IPS-20b (cell line): ENCODE measurements around the gene TTLL5.

Source experiments
- H3K27ac ChIP-seq: one replicate; pipeline ENCODE4 v1.5.1; 2013; ENCODE audit warnings: low read length
- H3K27me3 ChIP-seq: 2 replicates; pipeline ENCODE4 v1.6.1; 2013; ENCODE audit warnings: mild to moderate bottlenecking, low read length, inconsistent platforms; ENCODE audit not compliant: insufficient read depth
- H3K36me3 ChIP-seq: 2 replicates; pipeline ENCODE4 v1.6.1; 2013; ENCODE audit warnings: low read depth, mild to moderate bottlenecking, inconsistent platforms, low read length, moderate library complexity; ENCODE audit not compliant: insufficient read depth
- H3K4me1 ChIP-seq: 2 replicates; pipeline ENCODE4 v1.6.1; 2013; ENCODE audit warnings: mild to moderate bottlenecking, control low read depth, inconsistent platforms, low read length, moderate library complexity; ENCODE audit not compliant: insufficient read depth
- H3K4me3 ChIP-seq: 2 replicates; pipeline ENCODE4 v1.5.1; 2013; ENCODE audit warnings: mild to moderate bottlenecking, low read length, inconsistent platforms
- H3K9ac ChIP-seq: 2 replicates; pipeline ENCODE4 v1.6.1; 2013; ENCODE audit warnings: low read depth, mild to moderate bottlenecking, inconsistent platforms, low read length, moderate library complexity
- H3K9me3 ChIP-seq: 2 replicates; pipeline ENCODE4 v1.6.1; 2013; ENCODE audit warnings: mild to moderate bottlenecking, low read depth, low read length, inconsistent platforms; ENCODE audit not compliant: insufficient read depth

TTLL5 gene

DNA sequence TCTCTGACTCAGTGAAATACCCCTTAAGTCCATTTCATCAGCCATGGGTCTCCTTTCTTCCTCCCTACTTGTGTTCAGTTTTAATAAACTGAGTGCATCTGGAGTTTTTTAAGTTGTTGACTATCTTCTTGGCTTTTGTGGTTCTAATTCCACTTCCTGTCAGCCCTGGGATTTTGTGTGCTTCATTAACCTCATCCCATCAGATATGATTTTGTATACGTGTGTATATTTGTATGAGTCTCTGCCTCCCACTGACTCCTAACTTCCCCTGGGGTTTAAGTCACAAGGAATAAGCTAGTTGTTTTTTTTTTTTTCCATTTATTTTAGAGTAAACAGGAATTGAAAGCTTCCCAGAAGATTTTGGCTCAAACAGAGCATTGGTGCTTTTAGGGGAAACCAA lies 62.7 kb downstream of the TTLL5 start:
- Histone ChIP-seq H3K36me3 (peaks cover 61% of the 10 kb centered on the region), H3K27ac (no peak overlapping the region)

DNA sequence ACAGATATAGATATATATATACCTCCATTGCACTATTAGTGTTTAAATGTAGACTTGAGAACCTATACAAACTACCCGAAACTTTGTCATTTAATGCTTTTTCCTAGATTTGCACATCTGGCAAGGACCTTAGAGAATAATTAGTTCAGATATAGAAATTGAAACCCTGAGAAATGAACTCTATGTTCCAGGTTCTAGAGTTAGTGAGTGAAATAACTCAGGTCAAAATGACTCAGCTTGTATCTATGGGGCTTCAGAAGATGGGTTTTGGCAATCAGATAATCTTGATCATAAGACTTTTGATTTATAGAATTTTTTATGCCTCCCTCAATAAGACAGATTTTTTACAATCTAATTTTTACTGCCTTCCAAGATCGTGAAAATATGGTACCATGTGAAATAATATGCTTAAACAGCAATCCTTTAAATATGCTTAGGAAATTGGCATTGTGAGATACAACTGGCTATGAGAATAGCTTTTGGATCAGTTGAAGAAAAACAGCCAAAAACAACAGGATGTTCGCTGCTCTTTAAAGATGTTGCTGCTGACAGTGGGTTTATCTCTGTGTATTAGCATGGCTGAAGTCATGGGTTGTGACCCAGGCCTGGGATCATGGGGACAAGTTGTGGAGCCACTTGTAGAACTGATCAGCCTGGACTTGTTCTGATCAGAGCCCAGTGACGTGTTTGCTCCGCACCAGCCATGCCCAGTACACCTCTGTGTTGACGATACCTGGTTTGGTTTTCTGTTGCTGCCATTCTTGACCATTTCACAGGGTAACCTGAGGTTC lies 63.6 kb downstream of the TTLL5 start:
- H3K27me3 ChIP-seq: no peaks in the 10 kb centered on the region
- H3K4me1 ChIP-seq: no peaks in the 10 kb centered on the region
- peaks cover 54% of the 10 kb centered on the region for H3K36me3 ChIP-seq
- peaks cover 15% of the 10 kb centered on the region for H3K9me3 ChIP-seq
- H3K27ac ChIP-seq: no peak overlapping the region
- H3K9ac ChIP-seq: no peak overlapping the region
- H3K4me3 ChIP-seq: no peak overlapping the region

More for the DNA sequence above, 62.7 kb downstream of the TTLL5 start:
- H3K9ac ChIP-seq: no peak overlapping the region
- no peaks in the 10 kb centered on the region for H3K27me3 ChIP-seq
- peaks cover 15% of the 10 kb centered on the region for H3K9me3 ChIP-seq
- no peaks in the 10 kb centered on the region for H3K4me1 ChIP-seq
- no peak overlapping the region for H3K4me3 ChIP-seq

DNA sequence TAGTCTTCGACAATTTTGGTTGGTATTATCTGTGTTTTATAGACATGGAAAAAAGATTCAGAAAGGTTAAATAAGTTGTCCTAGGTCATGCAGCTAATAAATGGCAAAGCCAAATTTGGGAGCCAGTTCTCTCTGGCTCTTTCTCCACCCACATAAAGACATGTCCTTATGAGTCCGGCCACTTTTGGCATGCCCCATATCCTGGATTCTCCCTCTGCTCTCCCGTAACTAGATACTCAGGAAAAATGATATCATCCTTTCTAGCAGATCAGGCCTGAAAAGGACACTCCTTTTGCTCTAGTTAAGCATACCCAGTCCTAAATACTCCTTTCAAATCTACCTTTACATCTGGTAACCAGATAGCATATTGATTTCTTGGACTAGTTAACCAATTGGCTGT lies 64.4 kb downstream of the TTLL5 start:
- H3K27ac ChIP-seq: no peak overlapping the region
- peaks cover 15% of the 10 kb centered on the region for H3K9me3 ChIP-seq
- H3K27me3 ChIP-seq: no peaks in the 10 kb centered on the region
- H3K4me1 ChIP-seq: no peaks in the 10 kb centered on the region
- no peak overlapping the region for H3K9ac ChIP-seq
- H3K4me3 ChIP-seq: no peak overlapping the region
- H3K36me3 ChIP-seq: peaks cover 47% of the 10 kb centered on the region

DNA sequence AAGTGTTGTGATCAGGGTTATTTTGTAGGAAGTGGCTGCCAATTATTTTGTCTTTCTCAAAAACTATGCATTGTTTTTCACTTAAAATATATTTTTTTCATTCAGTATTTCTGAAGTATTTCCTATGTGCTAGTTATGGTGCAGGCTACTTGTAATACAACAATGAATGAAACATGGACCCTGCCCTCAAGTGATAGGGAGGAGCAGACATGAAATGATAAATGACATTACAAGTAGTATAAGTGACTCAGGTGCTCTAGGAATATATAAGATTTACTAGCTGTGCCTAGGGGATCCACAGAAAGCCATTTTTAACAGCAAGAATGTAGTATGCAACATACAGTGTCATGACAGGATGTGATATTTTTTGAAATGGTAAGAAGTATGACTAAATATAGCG lies 65.3 kb downstream of the TTLL5 start:
- Histone ChIP-seq H3K27me3 (no peaks in the 10 kb centered on the region), H3K9ac (no peak overlapping the region), H3K9me3 (peaks cover 15% of the 10 kb centered on the region), H3K4me3 (no peak overlapping the region), H3K27ac (no peak overlapping the region), H3K36me3 (peaks cover 39% of the 10 kb centered on the region), H3K4me1 (no peaks in the 10 kb centered on the region)

- Histone ChIP-seq H3K4me1 (no peaks in the 10 kb centered on the region), H3K4me3 (no peak overlapping the region), H3K27ac (no peak overlapping the region), H3K9ac (no peak overlapping the region), H3K36me3 (peaks cover 33% of the 10 kb centered on the region), H3K27me3 (no peaks in the 10 kb centered on the region), H3K9me3 (peaks cover 15% of the 10 kb centered on the region)
These were observed 66.1 kb downstream of the TTLL5 start for GRCh38 chr14:75727124-75727523.

- no peak overlapping the region for H3K9ac ChIP-seq
- no peaks in the 10 kb centered on the region for H3K9me3 ChIP-seq
- no peaks in the 10 kb centered on the region for H3K4me1 ChIP-seq
- H3K36me3 ChIP-seq: peaks cover 38% of the 10 kb centered on the region
- H3K27me3 ChIP-seq: no peaks in the 10 kb centered on the region
- H3K27ac ChIP-seq: no peak overlapping the region
- H3K4me3 ChIP-seq: no peak overlapping the region
These were observed 71.8 kb downstream of the TTLL5 start for GRCh38 chr14:75732888-75733287.

DNA sequence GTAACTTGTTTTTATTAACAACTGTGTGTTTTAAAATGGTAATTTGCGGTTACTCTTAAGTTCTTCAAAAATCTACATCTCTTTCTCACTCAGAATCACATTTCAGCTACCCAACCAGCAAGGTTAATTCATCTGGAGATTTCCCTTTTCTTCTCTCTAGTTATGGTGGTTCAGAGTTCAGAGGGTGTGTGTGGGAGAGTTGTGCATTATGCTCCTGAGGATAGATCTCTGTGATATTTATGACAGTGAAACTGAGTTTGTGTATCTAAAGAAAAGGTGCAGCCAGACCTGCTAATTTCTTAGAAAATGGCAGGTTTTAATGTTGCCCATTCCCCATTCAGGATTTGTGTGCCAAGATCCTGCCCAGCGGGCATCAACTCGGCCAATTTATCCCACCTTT lies 73.8 kb downstream of the TTLL5 start:
- Histone ChIP-seq H3K9me3 (no peaks in the 10 kb centered on the region), H3K4me1 (no peaks in the 10 kb centered on the region), H3K36me3 (peaks cover 34% of the 10 kb centered on the region), H3K4me3 (no peak overlapping the region), H3K27me3 (no peaks in the 10 kb centered on the region), H3K9ac (no peak overlapping the region), H3K27ac (no peak overlapping the region)

DNA sequence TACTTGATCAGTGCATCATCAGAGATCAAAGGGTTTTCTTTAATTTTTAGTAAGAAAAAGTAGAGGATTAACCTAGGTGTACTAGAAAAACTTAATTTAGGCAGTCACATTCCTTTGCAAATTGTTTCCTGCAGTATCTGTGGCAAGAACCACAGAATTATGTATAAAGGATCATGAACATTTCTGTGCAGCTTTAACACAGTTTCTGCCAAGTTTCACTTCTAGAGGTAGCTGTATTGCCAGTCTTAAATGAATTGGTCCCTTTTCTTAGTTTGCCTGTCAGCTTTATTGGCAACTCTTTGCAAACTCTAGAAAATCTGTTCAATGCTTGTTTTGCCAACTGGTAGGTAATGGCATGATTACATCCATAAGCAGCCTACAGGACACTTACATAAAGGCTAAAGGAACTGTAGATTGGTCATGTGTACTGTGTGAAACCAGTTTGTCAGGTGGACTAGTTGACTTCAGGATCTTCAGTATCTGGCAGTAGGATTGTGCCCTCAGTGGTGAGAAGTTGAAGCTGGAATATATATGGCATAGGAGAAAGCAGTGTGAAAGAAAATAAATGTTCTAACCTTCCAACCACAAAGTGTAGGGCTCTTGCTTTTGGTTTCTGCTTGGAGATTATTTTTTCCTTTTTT lies 75.9 kb downstream of the TTLL5 start:
- Histone ChIP-seq H3K9ac (no peak overlapping the region), H3K27me3 (no peaks in the 10 kb centered on the region), H3K27ac (no peak overlapping the region), H3K9me3 (no peaks in the 10 kb centered on the region), H3K4me1 (no peaks in the 10 kb centered on the region), H3K36me3 (peaks cover 34% of the 10 kb centered on the region), H3K4me3 (no peak overlapping the region)

DNA sequence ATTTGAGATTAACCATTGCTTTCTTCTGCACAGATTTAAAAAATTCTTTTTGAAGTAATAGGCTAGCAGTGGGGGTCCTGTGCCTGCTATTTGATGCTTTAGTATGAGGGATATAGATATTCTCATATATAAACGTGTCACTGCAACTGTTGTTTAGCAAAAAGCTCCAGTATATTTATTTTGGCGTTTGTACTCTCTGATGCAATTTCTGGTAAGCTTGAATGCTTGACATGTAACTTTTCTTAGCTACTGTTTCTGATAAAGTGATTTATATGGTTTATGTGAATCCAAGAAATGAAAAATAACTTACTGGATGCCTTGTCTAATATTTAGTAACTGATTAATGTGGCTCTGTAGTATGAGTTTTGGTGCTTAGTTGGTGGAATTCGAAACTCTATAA lies 77.1 kb downstream of the TTLL5 start:
- Histone ChIP-seq H3K27me3 (no peaks in the 10 kb centered on the region), H3K9ac (no peak overlapping the region), H3K4me1 (no peaks in the 10 kb centered on the region), H3K36me3 (peaks cover 24% of the 10 kb centered on the region), H3K9me3 (no peaks in the 10 kb centered on the region), H3K4me3 (no peak overlapping the region), H3K27ac (no peak overlapping the region)

DNA sequence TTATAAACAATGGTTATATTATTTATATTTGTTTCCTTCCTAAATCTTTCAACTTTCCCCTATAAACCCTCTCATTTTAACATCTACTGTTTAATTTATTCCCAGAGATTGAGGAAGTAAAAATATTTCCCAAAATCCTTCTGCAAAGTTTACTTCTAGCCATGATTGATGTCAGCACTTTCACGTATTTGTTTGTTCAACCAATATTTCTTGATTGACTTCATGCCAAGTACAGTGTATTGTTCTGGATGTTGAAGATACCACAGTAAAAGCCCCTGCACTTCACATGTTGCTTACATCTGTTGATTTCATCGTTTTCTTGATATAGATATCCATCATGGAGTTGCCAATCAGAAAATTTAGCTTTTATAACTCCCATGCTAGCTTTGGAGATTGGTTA lies 81.8 kb downstream of the TTLL5 start:
- Histone ChIP-seq H3K4me1 (no peaks in the 10 kb centered on the region), H3K9me3 (no peaks in the 10 kb centered on the region), H3K36me3 (peaks cover 33% of the 10 kb centered on the region)

GRCh38 chr14:75747899-75748298 lies 86.9 kb downstream of the TTLL5 start:
- H3K9ac ChIP-seq: no peak overlapping the region
- no peaks in the 10 kb centered on the region for H3K4me1 ChIP-seq
- H3K9me3 ChIP-seq: no peaks in the 10 kb centered on the region
- no peak overlapping the region for H3K27ac ChIP-seq
- H3K27me3 ChIP-seq: no peaks in the 10 kb centered on the region
- H3K4me3 ChIP-seq: no peak overlapping the region
- H3K36me3 ChIP-seq: peaks cover 45% of the 10 kb centered on the region

More for the DNA sequence above, 81.8 kb downstream of the TTLL5 start:
- no peak overlapping the region for H3K4me3 ChIP-seq
- H3K27ac ChIP-seq: no peak overlapping the region
- H3K27me3 ChIP-seq: no peaks in the 10 kb centered on the region
- no peak overlapping the region for H3K9ac ChIP-seq

- no peak overlapping the region for H3K4me3 ChIP-seq
- H3K27ac ChIP-seq: no peak overlapping the region
- H3K36me3 ChIP-seq: peaks cover 50% of the 10 kb centered on the region
- H3K27me3 ChIP-seq: no peaks in the 10 kb centered on the region
- H3K4me1 ChIP-seq: no peaks in the 10 kb centered on the region
- H3K9ac ChIP-seq: no peak overlapping the region
- H3K9me3 ChIP-seq: no peaks in the 10 kb centered on the region
These were observed 87.3 kb downstream of the TTLL5 start for GRCh38 chr14:75748336-75748735.
